HG03196 (cell line): ENCODE measurements around the gene CCN2.
"Not testable (repeated sequence)": the region's sequence is repeated elsewhere in the genome, so short reads cannot be mapped to it uniquely, and the experiment has no call there.

Source experiments
- ATAC-seq: cut with Tn5 transposase; IDR thresholded peaks from one replicate; pipeline ENCODE4 v1.9.1; 2021; ENCODE audit not compliant: unreplicated experiment

Gene CCN2

DNA sequence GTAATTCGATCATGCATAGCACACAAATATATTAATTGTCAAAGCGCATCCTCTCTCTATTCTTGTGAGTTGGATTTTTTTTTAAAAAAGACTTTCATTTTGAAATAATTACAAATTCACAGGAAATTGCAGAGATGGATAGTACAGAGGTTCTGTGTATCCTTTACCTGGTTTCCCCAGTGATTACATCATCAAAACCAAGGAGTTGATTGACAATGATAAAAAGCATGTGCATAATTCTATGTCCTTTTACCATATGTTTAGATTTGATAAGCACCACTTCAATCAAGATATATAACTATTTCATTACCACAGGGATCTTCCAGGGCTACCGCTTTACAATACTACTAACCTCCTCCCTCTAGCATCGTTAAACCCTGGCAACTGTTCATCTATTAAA, 40.2 kb downstream of the CCN2 start:
- no peak for ATAC-seq

DNA sequence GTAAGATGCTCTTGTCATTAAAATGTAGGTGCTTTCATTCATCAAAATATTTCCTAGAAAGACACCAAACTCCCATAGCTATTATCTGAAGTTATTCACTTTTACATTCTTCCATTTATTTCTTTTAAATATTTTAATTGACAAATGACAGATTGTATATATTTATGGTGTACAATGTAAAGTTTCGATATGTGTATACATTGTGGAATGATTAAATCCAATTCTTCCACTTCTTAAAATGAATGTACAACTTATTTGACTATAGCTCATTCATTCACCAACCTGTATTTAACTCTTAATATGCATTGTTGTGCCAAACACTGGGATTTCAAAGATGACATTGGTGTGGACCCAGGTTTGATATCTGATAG, 41.0 kb downstream of the CCN2 start:
- ATAC-seq = peak; percentile 11

DNA sequence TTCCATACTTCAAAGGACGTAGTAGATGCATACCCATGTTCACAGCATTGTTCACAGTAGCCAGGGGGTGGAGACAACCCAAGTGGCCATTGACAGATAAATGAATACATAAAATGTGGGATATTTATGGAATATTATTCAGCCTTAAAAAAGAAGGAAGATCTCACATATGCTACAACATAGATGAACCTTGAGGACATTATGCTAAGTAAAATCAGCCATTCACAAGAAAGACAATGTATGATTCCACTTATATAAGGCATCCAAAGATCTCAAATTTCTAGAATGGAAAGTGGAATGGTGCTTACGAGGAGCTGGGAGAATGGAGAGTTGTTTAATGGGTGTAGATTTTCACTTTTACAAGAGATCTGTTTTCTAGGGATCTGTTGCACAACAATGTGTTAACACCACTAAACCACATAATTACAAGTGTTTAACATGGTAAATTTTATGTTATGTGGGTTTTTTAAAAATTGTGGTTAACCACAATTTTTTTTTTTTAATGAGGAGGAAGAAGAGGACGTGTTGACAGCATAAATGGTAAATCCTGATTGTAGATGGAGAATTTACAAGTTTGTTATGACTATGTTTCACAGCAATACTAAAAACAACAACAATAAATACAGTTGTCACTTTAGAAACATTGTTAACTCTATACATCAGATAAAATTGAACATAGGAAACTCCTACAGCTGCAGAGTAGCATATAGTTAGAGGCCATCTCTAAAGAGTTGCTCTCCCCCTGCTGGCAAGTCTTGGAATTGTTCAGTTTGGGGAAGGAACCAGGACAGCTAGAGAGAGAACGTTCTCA, 41.6 kb downstream of the CCN2 start:
- peak; percentile 97 for ATAC-seq

DNA sequence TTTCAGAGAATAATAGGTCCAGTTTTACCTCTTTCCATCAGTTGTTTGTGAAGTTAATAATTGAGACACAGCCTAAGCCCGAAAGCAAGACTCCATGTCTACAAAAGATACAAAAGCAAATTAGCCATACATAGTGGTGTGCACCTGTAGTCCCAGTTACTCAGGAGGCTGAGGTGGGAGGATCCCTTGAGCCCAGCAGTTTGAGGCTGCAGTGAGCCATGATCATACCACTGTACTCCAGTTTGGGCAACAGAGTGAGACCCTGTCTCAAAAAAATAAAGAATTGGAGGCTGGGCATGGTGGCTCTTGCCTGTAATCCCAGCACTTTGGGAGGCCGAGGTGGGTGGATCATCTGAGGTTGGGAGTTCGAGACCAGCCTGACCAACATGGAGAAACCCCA, 42.4 kb downstream of the CCN2 start:
- not testable (repeated sequence) for ATAC-seq

DNA sequence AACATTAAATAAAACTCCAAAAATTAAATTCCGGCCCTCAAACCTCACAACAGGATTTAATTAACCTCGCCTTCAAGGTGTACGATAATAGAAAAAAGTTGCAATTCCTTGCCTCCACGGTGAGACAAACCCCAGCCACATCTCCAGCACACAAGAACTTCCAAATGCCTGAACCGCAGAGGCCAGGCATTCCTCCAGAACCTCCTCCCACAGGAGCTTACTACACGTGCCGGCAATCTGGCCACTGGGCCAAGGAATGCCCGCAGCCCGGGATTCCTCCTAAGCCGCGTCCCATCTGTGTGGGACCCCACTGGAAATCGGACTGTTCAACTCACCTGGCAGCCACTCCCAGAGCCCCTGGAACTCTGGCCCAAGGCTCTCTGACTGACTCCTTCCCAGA, 47.4 kb downstream of the CCN2 start:
- not testable (repeated sequence) for ATAC-seq

DNA sequence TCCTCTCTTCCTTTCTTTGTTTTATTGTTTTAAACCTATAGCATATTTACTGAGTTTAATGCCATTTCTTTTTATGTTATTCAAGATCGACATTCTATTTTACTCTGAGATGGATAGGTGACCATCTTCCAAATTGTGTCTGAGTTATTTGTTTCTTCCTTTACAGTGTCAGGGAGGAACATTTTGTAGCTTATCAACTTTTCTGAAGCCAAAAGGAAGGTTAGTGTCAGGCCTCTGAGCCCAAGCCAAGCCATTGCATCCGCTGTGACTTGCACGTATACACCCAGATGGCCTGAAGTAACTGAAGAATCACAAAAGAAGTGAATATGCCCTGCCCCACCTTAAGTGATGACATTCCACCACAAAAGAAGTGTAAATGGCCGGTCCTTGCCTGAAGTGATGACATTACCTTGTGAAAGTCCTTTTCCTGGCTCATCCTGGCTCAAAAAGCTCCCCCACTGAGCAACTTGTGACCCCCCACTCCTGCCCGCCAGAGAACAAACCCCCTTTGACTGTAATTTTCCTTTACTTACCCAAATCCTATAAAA, 49.8 kb downstream of the CCN2 start:
- ATAC-seq = not testable (repeated sequence)

DNA sequence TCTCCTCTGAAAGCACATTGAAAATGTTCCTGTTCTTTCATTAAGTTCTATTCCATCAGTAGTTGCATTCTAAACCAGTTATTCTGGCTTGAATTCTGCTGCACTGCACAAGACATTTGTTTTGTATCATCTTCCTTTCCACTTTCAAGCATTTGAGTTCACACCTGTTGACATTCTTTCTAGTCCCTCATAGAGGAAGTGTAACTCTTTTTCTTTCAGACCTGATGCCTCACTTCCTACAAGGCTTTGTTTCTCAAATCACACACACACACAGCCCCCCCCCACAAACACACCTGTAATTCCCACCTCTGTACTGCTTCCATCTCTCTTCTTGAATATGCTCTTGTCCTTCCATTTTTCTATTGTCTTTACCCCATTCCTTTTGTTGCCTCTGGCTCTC, 50.9 kb downstream of the CCN2 start:
- no peak for ATAC-seq

DNA sequence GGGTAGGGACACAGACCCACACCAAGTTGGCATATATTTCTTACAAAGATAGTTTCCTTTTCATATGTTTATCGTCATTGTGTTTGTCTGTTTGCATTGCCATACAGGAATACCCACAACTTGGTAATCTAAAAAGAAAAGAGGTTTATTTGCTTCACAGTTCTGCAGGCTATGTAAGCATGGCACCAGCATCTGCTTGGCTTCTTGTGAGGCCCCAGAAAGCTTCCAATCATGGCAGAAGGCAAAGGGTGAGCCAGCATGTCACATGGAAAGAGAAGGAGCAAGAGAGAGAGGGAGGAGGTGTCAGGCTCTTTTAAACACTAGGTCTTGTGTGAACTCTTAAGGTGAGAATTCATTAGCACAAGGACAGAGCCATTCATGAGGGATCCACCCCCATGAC, 52.5 kb downstream of the CCN2 start:
- ATAC-seq = no peak
